GM12872 (cell line): ENCODE data around the gene CDSN.

Experiments used
- TF ChIP-seq, protein P1 (sequence below): IDR thresholded peaks from 3 replicates; pipeline ENCODE4 v1.5.1; 2011; ENCODE audit warnings: low read depth, mild to moderate bottlenecking, low read length, moderate library complexity; ENCODE audit not compliant: insufficient read depth

The CDSN gene

DNA sequence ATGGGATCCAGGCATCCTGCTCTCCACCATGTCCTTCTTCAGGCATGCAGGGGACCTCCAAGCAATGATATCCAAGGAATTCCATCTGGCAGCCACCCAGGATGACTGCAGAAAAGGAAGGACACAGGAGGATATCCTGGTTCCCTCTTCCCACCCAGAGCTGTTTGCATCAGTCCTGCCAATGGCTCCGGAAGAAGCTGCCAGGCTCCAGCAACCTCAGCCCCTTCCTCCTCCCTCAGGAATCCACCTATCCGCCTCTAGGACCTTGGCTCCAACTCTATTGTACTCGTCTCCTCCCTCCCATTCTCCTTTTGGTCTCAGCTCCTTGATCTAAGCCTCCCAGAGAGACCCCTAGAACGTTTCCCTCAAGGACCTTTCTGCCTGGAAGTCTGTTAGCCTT is 19.4 kb upstream of the CDSN start:
- TF ChIP-seq, protein P1, sequence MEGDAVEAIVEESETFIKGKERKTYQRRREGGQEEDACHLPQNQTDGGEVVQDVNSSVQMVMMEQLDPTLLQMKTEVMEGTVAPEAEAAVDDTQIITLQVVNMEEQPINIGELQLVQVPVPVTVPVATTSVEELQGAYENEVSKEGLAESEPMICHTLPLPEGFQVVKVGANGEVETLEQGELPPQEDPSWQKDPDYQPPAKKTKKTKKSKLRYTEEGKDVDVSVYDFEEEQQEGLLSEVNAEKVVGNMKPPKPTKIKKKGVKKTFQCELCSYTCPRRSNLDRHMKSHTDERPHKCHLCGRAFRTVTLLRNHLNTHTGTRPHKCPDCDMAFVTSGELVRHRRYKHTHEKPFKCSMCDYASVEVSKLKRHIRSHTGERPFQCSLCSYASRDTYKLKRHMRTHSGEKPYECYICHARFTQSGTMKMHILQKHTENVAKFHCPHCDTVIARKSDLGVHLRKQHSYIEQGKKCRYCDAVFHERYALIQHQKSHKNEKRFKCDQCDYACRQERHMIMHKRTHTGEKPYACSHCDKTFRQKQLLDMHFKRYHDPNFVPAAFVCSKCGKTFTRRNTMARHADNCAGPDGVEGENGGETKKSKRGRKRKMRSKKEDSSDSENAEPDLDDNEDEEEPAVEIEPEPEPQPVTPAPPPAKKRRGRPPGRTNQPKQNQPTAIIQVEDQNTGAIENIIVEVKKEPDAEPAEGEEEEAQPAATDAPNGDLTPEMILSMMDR, result no peak

DNA sequence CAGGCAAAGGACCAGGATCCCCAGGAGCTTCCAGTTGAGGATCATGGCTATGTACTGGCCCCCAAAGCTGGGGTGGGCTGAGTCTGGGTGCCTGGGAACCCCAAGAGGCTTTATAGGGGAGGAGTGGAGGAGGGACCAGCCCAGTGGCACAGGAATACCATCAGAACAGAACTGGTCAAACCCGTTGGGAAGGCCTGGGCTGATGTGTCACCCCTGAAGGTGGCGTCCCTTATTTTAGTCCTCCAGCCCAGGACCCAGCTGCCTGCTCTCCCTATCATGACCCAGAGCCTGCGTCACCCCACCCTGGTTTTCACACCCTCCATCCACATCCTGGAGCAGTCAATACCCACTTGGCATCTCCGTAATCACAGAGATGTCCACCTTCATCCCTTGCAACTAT is 18.7 kb upstream of the CDSN start, which contains the start of gene PSORS1C2:
PSORS1C2 (minus strand) TSS at position 85 of the 400 bp plus-strand sequence; CDS start at position 45, 40 bp downstream.
- TF ChIP-seq, protein P1, result no peak

DNA sequence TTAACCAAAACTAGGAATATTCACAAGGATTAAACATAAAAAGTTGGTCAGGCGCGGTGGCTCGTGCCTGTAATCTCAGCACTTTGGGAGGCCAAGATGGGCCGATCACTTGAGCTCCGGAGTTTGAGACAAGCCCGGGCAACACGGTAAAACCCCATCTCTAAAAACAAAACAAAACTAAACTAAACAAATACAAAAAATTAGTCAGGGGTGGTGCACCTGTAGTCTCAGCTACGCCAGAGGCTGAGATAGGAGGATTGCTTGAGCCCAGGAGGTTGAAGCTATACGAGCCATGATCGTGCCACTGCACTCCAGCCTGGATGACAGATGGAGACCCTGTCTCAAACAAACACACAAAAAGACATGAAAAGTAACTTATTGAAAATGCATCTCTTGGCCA is 15.5 kb upstream of the CDSN start:
- TF ChIP-seq, protein P1, result no peak

DNA sequence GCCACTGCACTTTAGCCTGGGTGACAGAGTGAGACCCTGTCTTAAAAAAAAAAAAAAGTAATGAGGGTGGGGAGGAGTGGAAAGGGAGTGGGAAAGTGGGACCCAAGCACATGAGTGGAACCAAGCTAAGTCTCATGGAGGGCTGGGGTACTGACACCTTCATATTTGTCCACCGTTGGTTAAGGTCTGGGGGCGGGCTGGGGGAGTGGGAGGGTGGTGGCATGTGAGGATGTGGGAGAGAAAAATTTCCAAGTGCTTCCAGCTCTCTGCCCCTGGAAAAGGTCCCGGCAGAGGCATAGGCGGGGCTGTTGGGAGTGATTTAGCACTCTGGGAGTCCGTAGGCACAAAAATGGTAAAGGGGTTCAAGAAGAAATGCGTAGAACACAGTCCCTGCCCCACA is 12.6 kb upstream of the CDSN start:
- TF ChIP-seq, protein P1, result no peak

DNA sequence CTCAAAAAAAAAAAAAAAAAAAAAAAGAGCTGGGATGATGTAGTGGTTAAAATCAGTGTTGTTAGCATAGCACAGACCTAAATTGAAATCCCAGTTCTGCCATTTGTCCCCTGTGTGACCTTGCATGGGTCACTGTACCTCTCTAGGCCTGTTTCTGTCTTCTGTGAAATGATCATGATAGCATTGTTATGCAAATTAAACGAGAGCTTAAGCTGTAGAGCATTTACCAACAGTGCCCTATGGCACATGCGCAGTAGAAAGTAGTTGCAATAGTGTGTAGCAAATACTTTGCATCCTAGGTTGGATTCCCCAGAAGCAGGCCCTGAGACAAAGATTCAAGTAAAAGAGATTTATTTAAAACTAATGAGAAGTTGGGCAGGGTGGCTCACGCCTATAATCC is 11.3 kb upstream of the CDSN start:
- TF ChIP-seq, protein P1, result no peak

DNA sequence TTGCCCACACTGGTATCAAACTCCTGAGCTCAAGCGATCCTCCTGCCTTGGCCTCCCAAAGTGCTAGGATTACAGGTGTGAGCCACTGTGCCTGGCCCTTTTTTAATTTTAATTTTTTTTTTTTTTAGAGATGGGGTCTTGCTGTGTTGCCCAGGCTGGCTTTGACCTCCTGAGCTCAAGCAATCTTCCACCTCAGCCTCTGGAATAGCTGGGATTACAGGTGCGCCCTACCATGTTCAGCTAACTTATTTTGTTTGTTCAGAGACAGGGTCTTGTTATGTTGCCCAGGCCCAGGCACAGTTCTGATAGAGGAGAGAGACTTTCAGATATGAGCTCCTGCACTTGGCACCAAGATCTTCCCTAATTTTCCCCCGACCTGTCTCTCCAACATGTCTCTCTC is 10.5 kb upstream of the CDSN start:
- TF ChIP-seq, protein P1, result no peak

DNA sequence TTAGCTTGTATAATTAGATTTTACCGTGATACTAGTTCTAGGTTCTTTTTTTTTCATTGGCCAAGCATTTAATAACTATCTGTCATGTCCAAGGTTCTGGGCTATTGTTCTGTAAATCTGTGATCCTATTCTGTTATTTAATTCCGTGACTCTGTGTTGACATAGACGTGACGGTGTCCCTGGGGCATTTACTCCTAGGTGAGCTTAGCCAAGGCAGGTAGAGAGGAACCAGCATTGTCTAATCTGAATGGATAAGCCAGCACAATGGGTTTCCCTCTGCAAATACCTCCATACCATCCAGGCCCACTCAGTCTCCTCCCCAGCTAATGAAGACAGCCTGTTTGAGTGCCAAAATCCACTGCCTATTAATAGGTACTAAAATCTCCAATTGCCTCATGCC is 8.9 kb upstream of the CDSN start:
- TF ChIP-seq, protein P1, result no peak
